ENCODE results near the gene GAS2.

DNA sequence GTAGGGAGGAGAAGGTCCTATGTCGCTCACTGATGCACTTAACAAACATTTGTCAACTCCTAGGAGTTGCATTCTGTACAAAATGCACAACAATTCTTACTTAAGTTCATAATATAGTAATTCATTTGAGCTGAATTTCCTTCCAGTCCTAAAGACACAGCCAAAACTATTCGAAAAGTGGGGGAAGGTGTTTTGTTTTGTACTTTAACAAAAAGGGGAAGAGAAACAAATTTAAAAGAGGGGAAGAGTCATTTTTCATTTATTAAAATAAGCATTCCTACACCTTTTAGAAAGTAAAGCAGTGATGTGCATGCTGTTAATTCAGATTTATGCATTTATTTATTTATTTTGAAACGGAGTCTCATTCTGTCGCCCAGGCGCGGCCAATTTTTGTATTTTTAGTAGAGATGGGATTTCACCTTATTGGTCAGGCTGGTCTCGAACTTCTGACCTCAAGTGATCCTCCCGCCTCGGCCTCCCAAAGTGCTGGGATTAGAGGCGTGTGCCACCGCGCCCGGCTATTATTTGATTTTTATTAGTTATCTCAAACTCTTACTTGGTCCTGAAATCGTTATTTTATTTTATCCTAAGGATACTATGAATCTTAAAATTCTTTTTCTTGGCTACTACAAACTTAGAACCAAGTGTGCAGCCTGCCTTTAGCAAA lies 39.7 kb upstream of the GAS2 start:
- TF ChIP-seq, protein P1, sequence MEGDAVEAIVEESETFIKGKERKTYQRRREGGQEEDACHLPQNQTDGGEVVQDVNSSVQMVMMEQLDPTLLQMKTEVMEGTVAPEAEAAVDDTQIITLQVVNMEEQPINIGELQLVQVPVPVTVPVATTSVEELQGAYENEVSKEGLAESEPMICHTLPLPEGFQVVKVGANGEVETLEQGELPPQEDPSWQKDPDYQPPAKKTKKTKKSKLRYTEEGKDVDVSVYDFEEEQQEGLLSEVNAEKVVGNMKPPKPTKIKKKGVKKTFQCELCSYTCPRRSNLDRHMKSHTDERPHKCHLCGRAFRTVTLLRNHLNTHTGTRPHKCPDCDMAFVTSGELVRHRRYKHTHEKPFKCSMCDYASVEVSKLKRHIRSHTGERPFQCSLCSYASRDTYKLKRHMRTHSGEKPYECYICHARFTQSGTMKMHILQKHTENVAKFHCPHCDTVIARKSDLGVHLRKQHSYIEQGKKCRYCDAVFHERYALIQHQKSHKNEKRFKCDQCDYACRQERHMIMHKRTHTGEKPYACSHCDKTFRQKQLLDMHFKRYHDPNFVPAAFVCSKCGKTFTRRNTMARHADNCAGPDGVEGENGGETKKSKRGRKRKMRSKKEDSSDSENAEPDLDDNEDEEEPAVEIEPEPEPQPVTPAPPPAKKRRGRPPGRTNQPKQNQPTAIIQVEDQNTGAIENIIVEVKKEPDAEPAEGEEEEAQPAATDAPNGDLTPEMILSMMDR (IDR thresholded peaks at IDR 0.05), result no peak
- no peak for TF ChIP-seq POLR2A (IDR thresholded peaks at IDR 0.05)
